ENCODE data around the gene ZDHHC19.
A peak's percentile ranks its signal among the peaks of the same experiment; 100 is the strongest.

DNA sequence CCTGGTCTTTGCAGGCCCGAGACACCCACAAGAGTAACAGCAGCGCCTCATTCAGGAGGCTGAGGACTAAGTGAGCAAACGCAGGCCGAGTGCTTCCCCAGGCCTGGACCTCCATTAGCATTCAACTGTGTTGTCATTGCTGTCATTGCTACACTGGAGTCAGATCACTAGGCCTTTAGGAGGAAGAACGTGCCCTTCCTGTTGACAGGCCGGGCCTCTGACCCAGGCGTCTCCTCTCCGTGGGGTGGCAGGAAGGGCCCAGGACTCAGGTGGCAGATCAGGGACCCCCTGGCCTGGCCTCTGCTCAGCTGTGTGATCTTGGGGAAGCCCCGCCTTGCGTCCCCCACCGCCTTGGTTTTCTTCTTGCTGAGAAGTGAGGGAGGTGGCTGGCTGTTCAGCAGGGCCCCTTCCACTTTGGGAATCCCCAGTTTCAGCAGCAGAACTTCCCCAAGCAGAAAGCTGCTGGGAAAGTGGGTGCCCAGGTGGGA, 19.1 kb downstream of the ZDHHC19 start:
- TF ChIP-seq, protein P1, sequence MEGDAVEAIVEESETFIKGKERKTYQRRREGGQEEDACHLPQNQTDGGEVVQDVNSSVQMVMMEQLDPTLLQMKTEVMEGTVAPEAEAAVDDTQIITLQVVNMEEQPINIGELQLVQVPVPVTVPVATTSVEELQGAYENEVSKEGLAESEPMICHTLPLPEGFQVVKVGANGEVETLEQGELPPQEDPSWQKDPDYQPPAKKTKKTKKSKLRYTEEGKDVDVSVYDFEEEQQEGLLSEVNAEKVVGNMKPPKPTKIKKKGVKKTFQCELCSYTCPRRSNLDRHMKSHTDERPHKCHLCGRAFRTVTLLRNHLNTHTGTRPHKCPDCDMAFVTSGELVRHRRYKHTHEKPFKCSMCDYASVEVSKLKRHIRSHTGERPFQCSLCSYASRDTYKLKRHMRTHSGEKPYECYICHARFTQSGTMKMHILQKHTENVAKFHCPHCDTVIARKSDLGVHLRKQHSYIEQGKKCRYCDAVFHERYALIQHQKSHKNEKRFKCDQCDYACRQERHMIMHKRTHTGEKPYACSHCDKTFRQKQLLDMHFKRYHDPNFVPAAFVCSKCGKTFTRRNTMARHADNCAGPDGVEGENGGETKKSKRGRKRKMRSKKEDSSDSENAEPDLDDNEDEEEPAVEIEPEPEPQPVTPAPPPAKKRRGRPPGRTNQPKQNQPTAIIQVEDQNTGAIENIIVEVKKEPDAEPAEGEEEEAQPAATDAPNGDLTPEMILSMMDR (IDR thresholded peaks at IDR 0.05; ENCODE audit: low read length), result peak; percentile 57
- TF ChIP-seq EZH2 (IDR thresholded peaks at IDR 0.05; ENCODE audit: borderline replicate concordance, low read length), result no peak

Data from OCI-LY1 (cell line).